Neuronal stem cell (in vitro differentiated cells): Measurements from ENCODE around the gene RARB.

Experiments used
- DNase-seq: peaks from one replicate; pipeline ENCODE4 v3.0.0-alpha.2; 2013; ENCODE audit warnings: low spot score
- H2AFZ ChIP-seq: one replicate; pipeline ENCODE4 v1.6.1; 2013; ENCODE audit warnings: mild to moderate bottlenecking, low read length, inconsistent platforms
- H2AK5ac ChIP-seq: 2 replicates; pipeline ENCODE4 v1.6.1; 2013; ENCODE audit warnings: low read depth, mild to moderate bottlenecking, inconsistent platforms, low read length, moderate library complexity, mixed read lengths
- H2BK120ac ChIP-seq: 2 replicates; pipeline ENCODE4 v1.6.1; 2013; ENCODE audit warnings: low read depth, mild to moderate bottlenecking, inconsistent platforms, low read length, moderate library complexity, mixed read lengths
- H2BK12ac ChIP-seq: one replicate; pipeline ENCODE4 v1.6.1; 2013; ENCODE audit warnings: low read length, inconsistent platforms
- H2BK15ac ChIP-seq: 2 replicates; pipeline ENCODE4 v1.6.1; 2013; ENCODE audit warnings: mild to moderate bottlenecking, low read length, inconsistent platforms, mixed read lengths
- H2BK5ac ChIP-seq: one replicate; pipeline ENCODE4 v1.6.1; 2013; ENCODE audit warnings: inconsistent platforms, mild to moderate bottlenecking, low read length, moderate library complexity
- H3K14ac ChIP-seq: one replicate; pipeline ENCODE4 v1.6.1; 2013; ENCODE audit warnings: low read length, inconsistent platforms
- H3K18ac ChIP-seq: 2 replicates; pipeline ENCODE4 v1.6.1; 2013; ENCODE audit warnings: low read length, inconsistent platforms
- H3K23ac ChIP-seq: 2 replicates; pipeline ENCODE4 v1.6.1; 2013; ENCODE audit warnings: low read depth, mild to moderate bottlenecking, mixed read lengths, low read length, inconsistent platforms; ENCODE audit not compliant: poor library complexity
- H3K27ac ChIP-seq: replicated peaks from 3 replicates; pipeline ENCODE4 v1.5.1; 2013; ENCODE audit warnings: low read length, inconsistent platforms
- H3K27me3 ChIP-seq, 3 experiments: 2 replicates each; pipeline ENCODE4 v1.6.1; 2013; ENCODE audit warnings: low read length in 3 of 3, mild to moderate bottlenecking in 2 of 3, inconsistent platforms in 1 of 3, low read depth in 1 of 3, mixed read lengths in 1 of 3, moderate library complexity in 1 of 3; ENCODE audit not compliant: control insufficient read depth in 3 of 3, insufficient read depth in 3 of 3
- H3K36me3 ChIP-seq, 2 donors: replicated peaks in 1 of 2; 2 replicates each; pipeline ENCODE4 v1.6.1; 2013; ENCODE audit warnings: low read length in 2 of 2; ENCODE audit not compliant: control insufficient read depth in 2 of 2, insufficient read depth in 2 of 2
- H3K4ac ChIP-seq: 2 replicates; pipeline ENCODE4 v1.6.1; 2013; ENCODE audit warnings: inconsistent platforms, mild to moderate bottlenecking, low read length, moderate library complexity
- H3K4me1 ChIP-seq, 2 donors: 1 replicate in 1 of 2; 2 replicates in 1 of 2; pipeline ENCODE4 v1.6.1; 2013; ENCODE audit warnings: low read length in 2 of 2, low read depth in 1 of 2; ENCODE audit not compliant: control insufficient read depth in 2 of 2, insufficient read depth in 1 of 2
- H3K4me2 ChIP-seq: one replicate; pipeline ENCODE4 v1.6.1; 2013; ENCODE audit warnings: mild to moderate bottlenecking, low read length, inconsistent platforms; ENCODE audit not compliant: insufficient read depth, poor library complexity, severe bottlenecking
- H3K4me3 ChIP-seq, 2 donors: 2 replicates each; pipeline ENCODE4 v1.5.1; 2013; ENCODE audit warnings: low read length in 2 of 2, mild to moderate bottlenecking in 2 of 2, inconsistent platforms in 1 of 2, moderate library complexity in 1 of 2
- H3K79me1 ChIP-seq: one replicate; pipeline ENCODE4 v1.6.1; 2013; ENCODE audit warnings: low read depth, mild to moderate bottlenecking, inconsistent platforms, low read length, moderate library complexity
- H3K9ac ChIP-seq: one replicate; pipeline ENCODE4 v1.6.1; 2013; ENCODE audit warnings: mild to moderate bottlenecking, low read depth, low read length, inconsistent platforms; ENCODE audit not compliant: poor library complexity
- H3K9me3 ChIP-seq, 2 donors: replicated peaks in 1 of 2; 2 replicates each; pipeline versions ENCODE3 to v1.6.1; 2013; ENCODE audit warnings: low read length in 2 of 2, mild to moderate bottlenecking in 2 of 2, inconsistent platforms in 1 of 2, low read depth in 1 of 2, mixed read lengths in 1 of 2, moderate library complexity in 1 of 2; ENCODE audit not compliant: control insufficient read depth in 2 of 2, insufficient read depth in 1 of 2
- H4K8ac ChIP-seq: one replicate; pipeline ENCODE4 v1.6.1; 2013; ENCODE audit warnings: low read depth, mild to moderate bottlenecking, inconsistent platforms, low read length, moderate library complexity
- H4K91ac ChIP-seq: one replicate; pipeline ENCODE4 v1.6.1; 2013; ENCODE audit warnings: low read length, low read depth, mild to moderate bottlenecking, inconsistent platforms; ENCODE audit not compliant: poor library complexity
- WGBS, 2 donors: extraction: QIAGEN DNeasy Blood & Tissue Kit; methylation state at CpG; one replicate each; pipeline ENCODE4 v1.1.7; 2013; ENCODE audit warnings: missing lambda C conversion rate in 2 of 2, mixed read lengths in 1 of 2; ENCODE audit not compliant: insufficient read length in 2 of 2, insufficient replicate concordance in 1 of 2; ENCODE audit errors: extremely low coverage in 2 of 2; 5-methylcytosine and 5-hydroxymethylcytosine counted together

RARB gene

GRCh38 chr3:25508901-25509300 lies 80.8 kb downstream of the RARB start:
- no peak overlapping the region for H3K27ac ChIP-seq
- H2BK120ac ChIP-seq: no peak overlapping the region
- no peak overlapping the region for H4K91ac ChIP-seq
- H2BK15ac ChIP-seq: no peak overlapping the region
- no peak overlapping the region for H3K18ac ChIP-seq
- no peak for DNase-seq
- peak overlapping the region; percentile 22 for H3K14ac ChIP-seq
- H3K4me3 ChIP-seq: no peak overlapping the region
- no peak overlapping the region for H3K23ac ChIP-seq
- H2BK12ac ChIP-seq: no peak overlapping the region
- no CpG with 5 or more reads among the region's 4 CpGs for WGBS, 2 donors
- H3K4ac ChIP-seq: no peak overlapping the region
- peaks cover under 1 to 6% of the 10 kb centered on the region in 2 donors for H3K4me1 ChIP-seq
- no peak overlapping the region for H3K4me2 ChIP-seq
- no peak overlapping the region for H3K9ac ChIP-seq
- peaks cover 0 to 1% of the 10 kb centered on the region in 2 donors for H3K9me3 ChIP-seq
- H2AFZ ChIP-seq: no peak overlapping the region
- H3K36me3 ChIP-seq: no peaks in the 10 kb centered on the region
- H2AK5ac ChIP-seq: no peak overlapping the region
- H4K8ac ChIP-seq: no peak overlapping the region
- H2BK5ac ChIP-seq: no peak overlapping the region
- H3K79me1 ChIP-seq: no peaks in the 10 kb centered on the region
- H3K27me3 ChIP-seq: no peaks in the 10 kb centered on the region

- Histone ChIP-seq H3K4me3 (no peak overlapping the region), H2AFZ (no peak overlapping the region), H2BK12ac (no peak overlapping the region), H3K4ac (no peak overlapping the region), H2BK15ac (no peak overlapping the region), H3K23ac (no peak overlapping the region), H3K27me3 (no peaks in the 10 kb centered on the region), H2BK5ac (no peak overlapping the region), H3K14ac (no peak overlapping the region), H3K18ac (no peak overlapping the region), H3K9ac (no peak overlapping the region), H2BK120ac (no peak overlapping the region), H2AK5ac (no peak overlapping the region), H3K27ac (no peak overlapping the region), H3K79me1 (no peaks in the 10 kb centered on the region), H3K36me3 (no peaks in the 10 kb centered on the region), H4K91ac (no peak overlapping the region), H3K4me1 (peaks cover 0 to 9% of the 10 kb centered on the region in 2 donors), H4K8ac (no peak overlapping the region), H3K4me2 (no peak overlapping the region), H3K9me3 (no peaks in the 10 kb centered on the region)
- WGBS, 2 donors: no CpG with 5 or more reads among the region's 2 CpGs
- no peak for DNase-seq
Observed at GRCh38 chr3:25510797-25511196, 82.7 kb downstream of the RARB start.

- H3K18ac ChIP-seq: peak overlapping the region; percentile 15
- H3K4me2 ChIP-seq: no peak overlapping the region
- H3K27ac ChIP-seq: no peak overlapping the region
- H3K4me3 ChIP-seq: no peak overlapping the region
- no peaks in the 10 kb centered on the region for H3K79me1 ChIP-seq
- H3K9me3 ChIP-seq: no peaks in the 10 kb centered on the region
- no peak overlapping the region for H2BK5ac ChIP-seq
- no peak overlapping the region for H4K91ac ChIP-seq
- H2BK120ac ChIP-seq: no peak overlapping the region
- H3K4me1 ChIP-seq: peaks cover 0 to 9% of the 10 kb centered on the region in 2 donors
- no peak overlapping the region for H3K9ac ChIP-seq
- DNase-seq: no peak
- no peak overlapping the region for H2AFZ ChIP-seq
- H3K23ac ChIP-seq: no peak overlapping the region
- no peaks in the 10 kb centered on the region for H3K27me3 ChIP-seq
- H3K14ac ChIP-seq: no peak overlapping the region
- peak overlapping the region; percentile 41 for H2BK15ac ChIP-seq
- H3K4ac ChIP-seq: no peak overlapping the region
- no peak overlapping the region for H4K8ac ChIP-seq
- no peaks in the 10 kb centered on the region for H3K36me3 ChIP-seq
- H2AK5ac ChIP-seq: peak overlapping the region; percentile 30
- WGBS, 2 donors: no CpG with 5 or more reads among the region's 10 CpGs
- no peak overlapping the region for H2BK12ac ChIP-seq
Observed at GRCh38 chr3:25511972-25512721, 84.1 kb downstream of the RARB start.

GRCh38 chr3:25513642-25514266 lies 85.7 kb downstream of the RARB start:
- no peak for DNase-seq
- H4K91ac ChIP-seq: no peak overlapping the region
- no peaks in the 10 kb centered on the region for H3K9me3 ChIP-seq
- H2BK12ac ChIP-seq: no peak overlapping the region
- H3K23ac ChIP-seq: no peak overlapping the region
- no peak overlapping the region for H3K18ac ChIP-seq
- no peak overlapping the region for H2BK120ac ChIP-seq
- no peaks in the 10 kb centered on the region for H3K36me3 ChIP-seq
- no peak overlapping the region for H3K4me3 ChIP-seq
- H3K27ac ChIP-seq: no peak overlapping the region
- H3K27me3 ChIP-seq: no peaks in the 10 kb centered on the region
- H3K4me2 ChIP-seq: no peak overlapping the region
- H3K79me1 ChIP-seq: no peaks in the 10 kb centered on the region
- H3K9ac ChIP-seq: no peak overlapping the region
- H2AFZ ChIP-seq: peak overlapping the region; percentile 18
- H2BK15ac ChIP-seq: no peak overlapping the region
- peaks cover 0 to 9% of the 10 kb centered on the region in 2 donors for H3K4me1 ChIP-seq
- no peak overlapping the region for H3K4ac ChIP-seq
- H3K14ac ChIP-seq: no peak overlapping the region
- WGBS, 2 donors: no CpG with 5 or more reads among the region's 3 CpGs
- H4K8ac ChIP-seq: no peak overlapping the region
- H2AK5ac ChIP-seq: no peak overlapping the region
- no peak overlapping the region for H2BK5ac ChIP-seq
